A549 (cell line): ENCODE data around the gene CSNK1D. TPM values are rescaled to one million over a fixed set of nuclear protein-coding genes. Genes with fewer than 3 reads are reported as not detected.

ENCODE experiments used
- ATAC-seq, 2 experiments: fragments of 200-7000 bp in 1 of 2; fragments of >200 bp in 1 of 2; cut with Nextera tagmentation in 1 of 2; cut with Tn5 transposase in 1 of 2; 3 replicates each; pipeline versions ENCODE4 v1.8.0 to v1.9.1; 2018 to 2020; ENCODE audit warnings: mild to moderate bottlenecking in 1 of 2, moderate library complexity in 1 of 2
- CTCF ChIA-PET: fragments of 300-600 bp; sonication (Branson Sonifier 250); formaldehyde crosslinking; extraction: SDS; loops from one replicate; lab custom pipeline; 2021; ENCODE audit warnings: antibody characterized with exemption, inconsistent platforms; lab: Yijun Ruan, JAX
- POLR2A ChIA-PET: fragments of 350-600 bp; formaldehyde crosslinking; extraction: SDS; loops from one replicate; lab custom pipeline; 2021; ENCODE audit warnings: antibody characterized with exemption, inconsistent platforms; lab: Yijun Ruan, JAX
- DNase-seq, 2 experiments: peaks; one replicate each; pipeline versions ENCODE4 v3.0.0 to v3.0.0-alpha.2; 2011 to 2016; ENCODE audit warnings: low read depth in 1 of 2, low spot score in 1 of 2
- FAIRE-seq: peaks from 2 replicates; lab custom pipeline; 2011; peaks lifted over from hg19 to GRCh38; lab: Jason Lieb, UNC
- H3K27ac ChIP-seq, 2 experiments: fragments of >200 bp; sonication (Bioruptor Twin); formaldehyde crosslinking; 3 replicates each; pipeline ENCODE4 v1.5.1; 2016 to 2017
- H3K4me1 ChIP-seq: fragments of >200 bp; sonication (Bioruptor Twin); formaldehyde crosslinking; 3 replicates; pipeline ENCODE4 v1.6.1; 2016
- H3K4me2 ChIP-seq: fragments of >200 bp; sonication (Bioruptor Twin); formaldehyde crosslinking; 3 replicates; pipeline ENCODE4 v1.6.1; 2016
- H3K4me3 ChIP-seq: fragments of >200 bp; sonication (Bioruptor Twin); formaldehyde crosslinking; 3 replicates; pipeline ENCODE4 v1.5.1; 2016
- H3K9me3 ChIP-seq: fragments of >200 bp; sonication (Bioruptor Twin); formaldehyde crosslinking; 3 replicates; pipeline ENCODE4 v1.6.1; 2016
- CBX2 ChIP-seq: fragments of 200-600 bp; sonication (generic); IDR thresholded peaks from 2 replicates; pipeline ENCODE4 v1.6.1; 2016; ENCODE audit warnings: low read depth, mild to moderate bottlenecking, borderline replicate concordance
- CBX8 ChIP-seq: fragments of 200-600 bp; sonication (generic); IDR thresholded peaks from 2 replicates; pipeline ENCODE4 v1.6.1; 2016
- CEBPB ChIP-seq, 2 experiments: fragments of >200 bp in 1 of 2; sonication (Bioruptor Twin) in 1 of 2; formaldehyde crosslinking in 1 of 2; IDR thresholded peaks; 2 replicates each; pipeline ENCODE4 v1.6.1; 2012 to 2016
- CHD2 ChIP-seq: fragments of 150-350 bp; IDR thresholded peaks from 2 replicates; pipeline ENCODE4 v1.6.1; 2014; ENCODE audit warnings: low read length; ENCODE audit not compliant: partially characterized antibody
- E2F6 ChIP-seq: IDR thresholded peaks from 2 replicates; pipeline ENCODE4 v1.6.1; 2012; ENCODE audit warnings: low read depth, borderline replicate concordance
- EP300 ChIP-seq, 2 experiments: fragments of >200 bp; sonication (Bioruptor Twin); formaldehyde crosslinking; IDR thresholded peaks; 2 replicates in 1 of 2; 3 replicates in 1 of 2; pipeline ENCODE4 v1.6.1; 2016 to 2017
- ESRRA ChIP-seq: fragments of 150-350 bp; IDR thresholded peaks from 2 replicates; pipeline ENCODE4 v1.6.1; 2014; ENCODE audit warnings: mild to moderate bottlenecking, low read length, borderline replicate concordance
- FOSL2 ChIP-seq, 2 experiments: fragments of 450-650 bp in 1 of 2; fragments of >200 bp in 1 of 2; sonication (Bioruptor Twin) in 1 of 2; formaldehyde crosslinking; IDR thresholded peaks; 2 replicates each; pipeline versions ENCODE4 v1.5.0 to v1.6.1; 2016 to 2020; ENCODE audit warnings: mild to moderate bottlenecking in 1 of 2, moderate library complexity in 1 of 2
- GATA3 ChIP-seq: IDR thresholded peaks from 2 replicates; pipeline ENCODE4 v1.6.1; 2012; ENCODE audit warnings: borderline replicate concordance
- HDAC2 ChIP-seq: fragments of 200-600 bp; sonication (generic); IDR thresholded peaks from 2 replicates; pipeline ENCODE4 v1.6.1; 2016
- HES2 ChIP-seq: fragments of >200 bp; sonication (Bioruptor Twin); formaldehyde crosslinking; IDR thresholded peaks from 2 replicates; pipeline ENCODE4 v1.6.1; 2016
- HEYL ChIP-seq: fragments of 250-450 bp; sonication (Bioruptor Pico); IDR thresholded peaks from 2 replicates; pipeline ENCODE4 v1.8.0; 2021; ENCODE audit warnings: mild to moderate bottlenecking, moderate library complexity
- JUN ChIP-seq, 2 experiments: fragments of >200 bp; sonication (Bioruptor Twin); formaldehyde crosslinking; IDR thresholded peaks; 2 replicates in 1 of 2; 3 replicates in 1 of 2; pipeline ENCODE4 v1.6.1; 2016 to 2017
- KDM1A ChIP-seq: fragments of 200-600 bp; sonication (generic); IDR thresholded peaks from 2 replicates; pipeline ENCODE4 v1.6.1; 2016; ENCODE audit warnings: low read depth, mild to moderate bottlenecking
- MAFK ChIP-seq: fragments of 450-650 bp; IDR thresholded peaks from 2 replicates; pipeline ENCODE4 v1.6.1; 2014; ENCODE audit not compliant: partially characterized antibody
- MAX ChIP-seq: IDR thresholded peaks from 2 replicates; pipeline ENCODE4 v1.6.1; 2012
- MAZ ChIP-seq: fragments of 150-350 bp; IDR thresholded peaks from 2 replicates; pipeline ENCODE4 v1.6.1; 2014; ENCODE audit warnings: antibody characterized with exemption, low read depth, low read length, borderline replicate concordance
- NFE2L2 ChIP-seq: fragments of 150-350 bp; conservative IDR thresholded peaks from 2 replicates; pipeline ENCODE4 v1.6.1; 2014; ENCODE audit warnings: low read length
- NPAS2 ChIP-seq: fragments of 250-450 bp; sonication (Bioruptor Pico); IDR thresholded peaks from 2 replicates; pipeline ENCODE4 v1.8.0; 2022; ENCODE audit warnings: mild to moderate bottlenecking, moderate library complexity, borderline replicate concordance
- PBX3 ChIP-seq: IDR thresholded peaks from 2 replicates; pipeline ENCODE4 v1.6.1; 2012
- PHF8 ChIP-seq: fragments of 200-600 bp; sonication (generic); IDR thresholded peaks from 2 replicates; pipeline ENCODE4 v1.6.1; 2016; ENCODE audit warnings: low read depth, mild to moderate bottlenecking, antibody characterized with exemption, moderate library complexity, borderline replicate concordance
- POLR2AphosphoS2 ChIP-seq: conservative IDR thresholded peaks from 2 replicates; pipeline ENCODE4 v1.6.1; 2012; ENCODE audit warnings: low read length, improper control_type of control experiment, inconsistent platforms
- RAD21 ChIP-seq, 2 experiments: fragments of >200 bp in 1 of 2; sonication (Bioruptor Twin) in 1 of 2; formaldehyde crosslinking in 1 of 2; IDR thresholded peaks in 1 of 2; conservative IDR thresholded peaks in 1 of 2; 2 replicates in 1 of 2; 3 replicates in 1 of 2; pipeline ENCODE4 v1.6.1; 2012 to 2018; ENCODE audit warnings: inconsistent platforms in 1 of 2
- SREBF2 ChIP-seq: fragments of 450-650 bp; IDR thresholded peaks from 2 replicates; pipeline ENCODE4 v1.6.1; 2014; ENCODE audit warnings: mild to moderate bottlenecking, moderate library complexity
- TP53 ChIP-seq: fragments of 250-450 bp; sonication (Bioruptor Pico); IDR thresholded peaks from 2 replicates; pipeline ENCODE4 v1.5.0; 2021; ENCODE audit warnings: mild to moderate bottlenecking, moderate library complexity
- ZFP36 ChIP-seq: fragments of 450-650 bp; IDR thresholded peaks from 2 replicates; pipeline ENCODE4 v1.6.1; 2014; ENCODE audit warnings: borderline replicate concordance; ENCODE audit not compliant: partially characterized antibody
- WGBS: methylation state at CpG from one replicate; pipeline ENCODE4 v1.1.6; 2017; ENCODE audit errors: missing lambda C conversion rate; 5-methylcytosine and 5-hydroxymethylcytosine counted together
- polyA plus RNA-seq, 4 experiments: library from polyadenylated mRNA; depleted of rRNA in 3 of 4; stranded (reverse); fragments of >200 nt; fragmentation: RNase III in 1 of 4; extraction: RNeasy Plus Mini Kit Qiagen cat#74134 plus additional on column Dnase treatment in 1 of 4; gene quantifications; 2 replicates in 3 of 4; 3 replicates in 1 of 4; pipeline ENCODE4 v1.2.3, GENCODE V29; 2011 to 2017
- TF ChIP-seq, protein P1 (sequence below): fragments of >200 bp; sonication (Bioruptor Twin); formaldehyde crosslinking; IDR thresholded peaks from 3 replicates; pipeline ENCODE4 v1.6.1; 2016

CSNK1D gene
- polyA plus RNA-seq, 2 of the 4 experiments (the other 2 are of a cell fraction): 130 to 163 TPM

GRCh38 chr17:82269882-82270500 is 3.5 kb downstream of the CSNK1D start (continued):
- no peak for TF ChIP-seq NPAS2 (CRISPR knock-in tag)
- no peak for TF ChIP-seq TP53 (CRISPR knock-in tag)
- TF ChIP-seq HES2: no peak
- no peak for TF ChIP-seq NFE2L2
- TF ChIP-seq HEYL: no peak
- TF ChIP-seq SREBF2: no peak
- no peak for TF ChIP-seq FOSL2 (IDR thresholded peaks at IDR 0.05)
- TF ChIP-seq FOSL2 (CRISPR knock-in tag; IDR thresholded peaks at IDR 0.05): no peak
- TF ChIP-seq RAD21 (conservative IDR thresholded peaks at IDR 0.05 in 1 of 2, IDR thresholded peaks at IDR 0.05 in 1 of 2): no peak
- TF ChIP-seq CBX2: no peak

- FAIRE-seq (no peak), ATAC-seq (no peak), DNase-seq (no peak)
- CTCF ChIA-PET: interaction anchor here (0.7 to 8.6 kb wide), 10 partner anchors 13 to 239 kb away, joined by 3 to 59 read pairs (median 4); no protein-coding TSS in a partner anchor
- POLR2A ChIA-PET: interaction anchor here (1.1 to 4.0 kb wide), 3 partner anchors 13 to 28 kb away, joined by 3 to 36 read pairs (median 4); no protein-coding TSS in a partner anchor
- Histone ChIP-seq H3K4me1 (peaks cover 74% of the 10 kb centered on the region), H3K4me2 (peak overlapping the region; percentile 88), H3K4me3 (peak overlapping the region; percentile 22; the same call in 2 of the 3 replicates), H3K27ac (peak overlapping the region; percentile 89 to 91; a peak in 5 of 6 replicates), H3K9me3 (no peaks in the 10 kb centered on the region)
- TF ChIP-seq POLR2AphosphoS2 (peak; percentile 87; the same call in 1 of the 2 replicates), CEBPB (IDR thresholded peaks at IDR 0.05) (0 out of 4 replicates have a peak, but pooled peaks of 1 of the 2 experiments have one; percentile 34), ESRRA (no peak; the same call in 1 of the 2 replicates)
- 60% methylated on average over 10 of the region's 10 CpGs for WGBS
Measured at GRCh38 chr17:82269138-82269881, 4.2 kb downstream of the CSNK1D start.

DNA sequence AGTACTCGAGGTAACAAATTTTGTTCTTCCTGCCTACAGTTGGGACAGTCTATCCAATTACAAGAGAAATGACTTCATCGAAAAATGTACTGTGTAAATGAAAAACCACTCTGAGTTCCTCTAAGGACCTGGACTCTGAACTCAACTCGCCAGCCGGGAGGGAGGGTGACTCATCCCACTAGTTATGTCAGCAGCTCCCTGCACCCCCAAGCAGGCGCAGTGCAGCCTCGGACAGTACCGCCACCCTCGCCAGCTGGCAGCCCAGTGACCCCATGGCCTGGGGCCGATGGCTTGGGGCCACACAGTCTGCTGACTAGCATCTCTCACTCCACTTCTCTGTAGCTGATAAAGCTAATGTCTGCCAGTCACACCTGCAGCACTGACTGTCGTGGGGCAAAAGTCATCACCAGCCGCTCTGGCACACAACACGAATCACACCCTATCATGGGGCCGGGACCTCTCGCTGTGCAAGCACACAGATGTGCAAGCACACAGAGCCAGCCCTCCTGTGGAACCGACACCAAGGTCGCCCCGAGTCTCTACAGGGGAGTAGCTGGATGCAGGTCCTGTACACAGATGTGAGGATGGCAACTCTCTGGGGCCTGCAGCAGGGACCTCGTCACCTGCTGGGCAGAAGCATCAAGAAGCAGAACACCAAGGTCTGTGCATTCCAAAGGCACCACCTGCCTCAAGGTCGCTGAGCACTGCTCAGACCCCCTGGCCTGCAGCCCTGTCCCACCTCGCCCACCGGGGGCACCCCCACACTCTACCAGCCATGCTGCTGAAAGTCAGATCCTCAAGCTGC is 5.7 kb downstream of the CSNK1D start:
- ATAC-seq: peak; percentile 93 to 94
- Histone ChIP-seq H3K4me3 (peak overlapping the region; percentile 35), H3K9me3 (no peaks in the 10 kb centered on the region), H3K4me1 (peaks cover 68% of the 10 kb centered on the region), H3K4me2 (peak overlapping the region; percentile 88), H3K27ac (peak overlapping the region; percentile 89 to 91)
- ChIA-PET CTCF (interaction anchor here (1.3 to 8.6 kb wide), 7 partner anchors 18 to 83 kb away, joined by 3 to 59 read pairs (median 6); no protein-coding TSS in a partner anchor), POLR2A (interaction anchor here (0.6 to 4.0 kb wide), 14 partner anchors 8 to 169 kb away, joined by 3 to 36 read pairs (median 4); partner anchors contain the start of gene CCDC57)
- 3% methylated on average over 20 of the region's 21 CpGs for WGBS
- FAIRE-seq: peak; percentile 79
- DNase-seq: peak; percentile 94 to 97
- TF ChIP-seq JUN (IDR thresholded peaks at IDR 0.05) (peak; percentile 84 to 90), E2F6 (peak; percentile 50; the same call in 1 of the 2 replicates), GATA3 (peak; percentile 87), CEBPB (IDR thresholded peaks at IDR 0.05) (peak in 1 of 2 experiments; percentile 66; a peak in 1 of 4 replicates), MAX (peak; percentile 95), CHD2 (peak; percentile 10), SREBF2 (no peak), RAD21 (conservative IDR thresholded peaks at IDR 0.05 in 1 of 2, IDR thresholded peaks at IDR 0.05 in 1 of 2) (peak; percentile 29 to 43; a peak in 1 of 5 replicates), MAZ (0 out of 2 replicates have a peak, but pooled peaks have one; percentile 20), POLR2AphosphoS2 (peak; percentile 77; the same call in 1 of the 2 replicates), MAFK (peak; percentile 67), PBX3 (peak; percentile 91), KDM1A (no peak), FOSL2 (IDR thresholded peaks at IDR 0.05) (peak; percentile 95), FOSL2 (CRISPR knock-in tag; IDR thresholded peaks at IDR 0.05) (peak; percentile 100), HDAC2 (0 out of 2 replicates have a peak, but pooled peaks have one; percentile 16), CBX8 (no peak), ZFP36 (no peak), PHF8 (no peak), EP300 (IDR thresholded peaks at IDR 0.05) (peak in 1 of 2 experiments; percentile 54; a peak in 1 of 5 replicates)
- TF ChIP-seq, protein P1, sequence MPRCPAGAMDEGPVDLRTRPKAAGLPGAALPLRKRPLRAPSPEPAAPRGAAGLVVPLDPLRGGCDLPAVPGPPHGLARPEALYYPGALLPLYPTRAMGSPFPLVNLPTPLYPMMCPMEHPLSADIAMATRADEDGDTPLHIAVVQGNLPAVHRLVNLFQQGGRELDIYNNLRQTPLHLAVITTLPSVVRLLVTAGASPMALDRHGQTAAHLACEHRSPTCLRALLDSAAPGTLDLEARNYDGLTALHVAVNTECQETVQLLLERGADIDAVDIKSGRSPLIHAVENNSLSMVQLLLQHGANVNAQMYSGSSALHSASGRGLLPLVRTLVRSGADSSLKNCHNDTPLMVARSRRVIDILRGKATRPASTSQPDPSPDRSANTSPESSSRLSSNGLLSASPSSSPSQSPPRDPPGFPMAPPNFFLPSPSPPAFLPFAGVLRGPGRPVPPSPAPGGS: 0 out of 3 replicates have a peak, but pooled peaks have one; percentile 53
